ENCODE results near the gene P2RX5.

GRCh38 chr17:3745071-3745470, 49.1 kb upstream of the P2RX5 start:
- no peak for TF ChIP-seq EGR1 (IDR thresholded peaks at IDR 0.05)
- no peak for TF ChIP-seq TAF1 (IDR thresholded peaks at IDR 0.05; ENCODE audit: low read depth)
- TF ChIP-seq YY1 (IDR thresholded peaks at IDR 0.05; ENCODE audit: low read depth), result no peak
- no peak for TF ChIP-seq REST (IDR thresholded peaks at IDR 0.05; ENCODE audit: low read depth)
- no peak for TF ChIP-seq RAD21 (IDR thresholded peaks at IDR 0.05; ENCODE audit: low read depth)
- TF ChIP-seq CREB1 (IDR thresholded peaks at IDR 0.05; ENCODE audit: low read depth), result no peak
- TF ChIP-seq CEBPB (IDR thresholded peaks at IDR 0.05), result no peak
- TF ChIP-seq ZBTB7A (IDR thresholded peaks at IDR 0.05; ENCODE audit: low read depth), result no peak
- no peak for TF ChIP-seq EP300 (IDR thresholded peaks at IDR 0.05; ENCODE audit: borderline replicate concordance)
- no peak for TF ChIP-seq TEAD4 (IDR thresholded peaks at IDR 0.05)
- TF ChIP-seq NFIC (IDR thresholded peaks at IDR 0.05), result no peak
